GM21723 (cell line): Measurements from ENCODE around the gene NBPF1.
"Not testable (repeated sequence)": the region's sequence is repeated elsewhere in the genome, so short reads cannot be mapped to it uniquely, and the experiment has no call there.

Source experiments
- ATAC-seq: cut with Tn5 transposase; IDR thresholded peaks from one replicate; pipeline ENCODE4 v1.9.1; 2021; ENCODE audit warnings: mild to moderate bottlenecking, moderate library complexity; ENCODE audit not compliant: unreplicated experiment

NBPF1 gene

DNA sequence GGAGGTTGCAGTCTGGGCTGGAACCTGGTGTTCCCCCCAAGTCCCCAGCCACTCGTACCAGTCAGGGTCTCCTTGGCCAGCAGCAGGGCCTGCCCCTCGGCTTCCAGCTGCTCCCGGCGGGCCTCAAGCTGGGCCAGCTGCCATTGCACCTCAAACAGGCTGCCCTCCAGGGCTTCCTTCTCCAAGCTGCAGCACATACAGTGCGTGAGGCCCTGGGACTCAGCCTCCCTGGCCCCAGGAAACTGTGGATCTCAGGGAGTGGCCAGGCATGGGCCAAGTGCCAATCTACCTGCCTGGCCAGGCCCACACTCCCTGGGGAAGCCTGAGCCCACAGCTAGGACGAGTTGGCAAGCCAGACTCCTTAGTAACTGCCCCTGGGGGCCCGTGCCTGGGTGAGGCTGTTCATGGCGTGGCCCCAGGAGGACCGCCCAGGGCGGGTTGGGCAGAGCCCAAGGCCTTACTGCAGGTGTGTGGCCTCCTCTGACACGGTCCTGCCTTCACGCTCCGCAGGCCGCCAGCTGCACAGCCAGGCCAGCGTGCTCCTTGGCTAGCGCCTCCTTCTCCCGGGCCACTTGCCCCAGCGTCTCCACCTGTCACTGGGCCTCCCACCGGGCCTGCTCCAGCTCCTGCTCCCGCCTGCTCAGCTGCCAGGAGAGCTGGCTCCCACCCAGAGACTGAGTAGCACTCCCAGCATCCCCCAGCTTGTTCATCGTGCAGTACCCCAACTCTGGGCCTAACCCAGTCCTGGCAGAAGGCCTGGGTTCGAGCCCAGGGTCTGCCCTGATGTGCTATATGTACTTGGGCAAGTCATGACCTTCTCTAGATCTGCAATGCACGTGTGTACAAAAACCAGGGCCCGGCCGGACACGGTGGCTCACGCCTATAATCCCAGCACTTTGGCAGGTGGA is 10.7 kb upstream of the NBPF1 start:
- not testable (repeated sequence) for ATAC-seq

DNA sequence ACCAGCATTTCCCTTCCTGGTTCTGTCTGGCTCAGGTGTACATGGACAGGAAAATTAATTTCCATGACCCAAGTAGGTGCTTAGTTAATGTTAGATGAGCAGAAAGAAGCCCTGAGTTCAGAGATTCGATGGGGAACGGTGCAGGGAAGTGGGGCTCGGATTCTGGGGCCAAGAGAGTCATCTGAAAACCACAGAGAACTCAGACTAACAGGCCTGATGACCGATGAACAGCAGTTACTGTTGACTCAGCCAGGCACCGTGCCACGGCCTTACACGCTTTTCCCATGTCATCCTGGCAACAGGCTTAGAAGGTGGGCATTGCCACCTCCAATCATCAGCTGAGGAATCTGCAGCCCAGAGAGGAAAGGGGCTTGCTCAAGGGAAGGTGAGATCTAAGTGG is 10.0 kb upstream of the NBPF1 start:
- not testable (repeated sequence) for ATAC-seq

DNA sequence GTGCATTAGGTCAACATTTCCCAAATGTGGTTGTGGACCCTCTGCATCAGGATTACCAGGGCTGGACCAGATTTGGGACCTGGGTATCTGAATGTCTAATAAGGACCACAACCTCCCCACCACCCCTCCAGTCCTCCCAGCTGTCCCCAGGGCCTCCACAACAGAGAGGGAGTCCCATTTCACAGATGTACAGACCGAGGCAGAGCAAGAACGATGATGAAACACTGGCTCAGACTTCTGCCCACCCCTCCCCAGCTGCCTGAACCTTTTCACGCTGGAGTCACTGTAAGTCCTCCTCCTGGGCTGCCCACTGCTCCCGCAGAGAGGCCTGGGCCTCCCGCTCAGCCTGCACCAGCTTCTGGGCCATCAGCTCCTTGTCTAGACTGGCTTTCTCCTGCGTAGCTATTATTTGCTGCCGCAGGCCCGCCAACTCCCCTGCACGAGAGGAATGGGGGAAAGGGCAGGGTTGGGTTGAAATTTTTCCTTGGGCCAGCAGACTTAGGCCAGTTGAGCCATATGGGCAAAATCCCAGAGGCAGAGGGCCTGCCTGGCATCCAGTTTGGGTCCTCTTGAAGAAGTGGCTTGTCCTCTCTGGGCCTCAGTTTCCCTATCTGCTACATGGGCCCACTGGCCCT is 8.4 kb upstream of the NBPF1 start:
- not testable (repeated sequence) for ATAC-seq

DNA sequence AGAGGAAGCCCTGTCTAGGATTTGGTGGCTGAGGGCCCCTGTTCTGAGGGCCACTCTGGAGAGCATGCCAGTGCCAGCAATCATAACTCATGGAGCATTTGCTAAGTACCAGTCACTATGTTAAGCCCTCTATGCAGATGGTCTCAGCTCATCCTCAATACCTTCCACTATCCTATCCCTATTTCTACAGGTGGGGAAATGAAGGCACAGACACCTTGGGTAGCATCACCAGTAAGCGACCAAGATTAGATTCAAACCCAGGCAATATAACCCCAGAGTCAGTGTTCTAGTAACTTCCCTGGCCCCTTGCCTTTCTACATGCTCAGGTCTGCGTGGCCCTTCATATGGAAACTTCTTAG is 7.9 kb upstream of the NBPF1 start:
- no peak for ATAC-seq

DNA sequence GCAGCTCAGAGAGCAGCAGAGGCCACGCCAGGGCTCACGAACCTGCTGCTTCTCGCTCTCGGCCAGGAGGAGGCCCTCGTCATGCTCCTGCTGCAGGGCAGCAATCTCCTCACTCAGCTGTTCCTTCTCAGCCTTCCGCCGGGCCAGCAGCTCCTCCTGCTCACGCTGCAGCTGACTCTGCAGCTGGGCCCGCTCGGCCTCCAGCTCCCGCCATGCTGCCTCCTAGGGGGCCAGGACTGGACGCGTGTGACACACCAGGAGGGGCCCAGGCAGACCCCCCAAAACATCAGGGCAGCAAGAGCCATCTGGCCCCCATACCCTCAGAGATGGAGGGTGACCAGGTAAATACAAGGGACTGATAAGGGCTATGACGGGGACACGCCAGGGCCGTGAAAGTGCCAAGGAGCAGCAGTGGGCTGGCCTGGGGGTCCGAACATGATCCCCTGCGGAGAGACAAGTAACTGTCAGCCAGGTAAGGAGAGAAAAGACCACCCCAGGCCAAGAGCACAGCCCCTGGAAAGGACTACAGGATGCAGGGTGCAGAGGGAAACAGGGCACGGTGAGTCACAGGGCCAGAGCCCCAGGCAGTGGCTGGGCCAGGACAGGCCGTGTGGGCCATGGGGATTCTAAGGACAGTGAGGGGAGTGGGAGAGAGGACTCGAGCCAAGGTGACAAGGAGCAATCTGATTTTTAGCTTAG is 6.6 kb upstream of the NBPF1 start:
- not testable (repeated sequence) for ATAC-seq

DNA sequence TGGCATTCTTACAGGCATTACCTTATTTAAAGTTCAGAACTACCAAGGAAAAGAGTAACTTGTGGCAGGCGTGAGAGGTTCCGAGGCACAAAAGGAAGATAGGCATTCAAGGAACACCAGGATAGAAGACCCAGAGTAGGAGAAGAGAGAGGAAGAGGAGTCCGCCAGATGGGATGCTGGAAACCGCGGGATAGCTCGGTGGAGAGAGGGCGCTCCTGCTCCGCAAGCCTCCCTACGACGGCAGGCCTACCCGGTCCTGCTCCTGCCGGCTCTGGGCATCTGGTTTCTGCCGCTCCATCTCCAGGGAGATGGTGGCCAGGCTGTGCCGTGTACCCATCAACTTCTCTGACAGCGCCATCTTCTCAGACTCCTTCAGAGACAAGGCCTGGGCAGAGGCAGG is 5.4 kb upstream of the NBPF1 start:
- no peak for ATAC-seq

DNA sequence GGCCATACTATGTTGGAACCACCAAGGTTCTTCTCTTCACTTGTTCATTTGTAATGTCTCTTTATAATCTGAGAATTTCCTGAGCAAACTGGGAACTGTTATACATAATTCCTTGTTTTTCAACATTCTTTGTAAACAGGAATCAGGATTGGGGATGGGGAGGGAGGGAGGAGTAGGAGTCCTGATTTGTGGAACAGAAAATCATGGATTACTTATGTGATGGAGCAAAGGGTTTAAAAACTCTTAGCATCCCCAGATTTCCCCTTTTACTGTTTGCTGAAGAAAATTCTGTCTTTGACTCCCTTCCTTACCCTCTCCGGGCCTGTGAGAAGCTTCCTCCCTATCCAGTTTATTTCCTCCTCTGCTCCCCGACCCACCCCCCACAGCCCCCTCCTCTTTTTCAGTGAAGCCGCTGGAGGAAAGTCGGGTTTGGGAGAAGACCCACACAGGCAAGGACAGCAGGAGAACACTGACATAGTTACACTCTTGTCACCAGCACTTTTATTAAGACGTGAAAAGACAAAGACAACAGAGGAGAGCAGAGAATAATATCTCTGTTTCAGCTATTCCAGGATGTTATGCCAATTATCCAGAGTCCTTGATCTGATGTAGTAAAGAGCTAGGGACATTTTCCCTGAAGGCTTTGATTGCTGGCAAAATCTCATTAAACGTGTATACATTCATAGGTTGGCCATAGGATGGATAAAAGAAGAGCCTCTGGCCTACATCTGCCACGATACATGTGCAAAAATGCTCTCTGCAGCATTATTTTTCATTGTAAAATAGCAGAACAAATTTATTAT is 4.6 kb upstream of the NBPF1 start:
- no peak for ATAC-seq

DNA sequence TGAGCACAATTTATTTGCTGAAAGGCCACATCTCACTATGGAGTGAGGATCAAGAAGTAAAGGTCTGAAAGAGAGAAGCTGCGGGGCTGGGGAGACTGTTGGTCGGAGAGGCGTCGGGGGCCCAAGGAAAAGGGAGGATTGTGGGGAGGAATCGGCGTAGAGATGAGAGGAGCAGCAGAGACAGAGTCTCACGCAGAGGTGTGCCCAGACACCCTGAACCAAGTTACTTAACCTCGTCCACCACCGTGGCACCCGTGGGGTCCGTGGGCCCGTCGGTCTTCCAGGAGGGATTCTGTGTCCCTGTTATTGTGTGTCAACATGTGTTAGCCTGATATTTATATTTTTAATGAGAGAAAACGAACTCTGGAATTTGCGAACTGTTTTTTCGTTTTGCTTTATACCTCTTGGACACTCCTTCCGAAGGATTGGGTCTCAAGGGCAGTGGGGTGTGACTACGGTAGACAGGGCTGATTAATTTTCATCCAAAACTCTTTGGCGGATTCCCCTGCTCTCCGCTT is 3.8 kb upstream of the NBPF1 start:
- ATAC-seq: no peak

DNA sequence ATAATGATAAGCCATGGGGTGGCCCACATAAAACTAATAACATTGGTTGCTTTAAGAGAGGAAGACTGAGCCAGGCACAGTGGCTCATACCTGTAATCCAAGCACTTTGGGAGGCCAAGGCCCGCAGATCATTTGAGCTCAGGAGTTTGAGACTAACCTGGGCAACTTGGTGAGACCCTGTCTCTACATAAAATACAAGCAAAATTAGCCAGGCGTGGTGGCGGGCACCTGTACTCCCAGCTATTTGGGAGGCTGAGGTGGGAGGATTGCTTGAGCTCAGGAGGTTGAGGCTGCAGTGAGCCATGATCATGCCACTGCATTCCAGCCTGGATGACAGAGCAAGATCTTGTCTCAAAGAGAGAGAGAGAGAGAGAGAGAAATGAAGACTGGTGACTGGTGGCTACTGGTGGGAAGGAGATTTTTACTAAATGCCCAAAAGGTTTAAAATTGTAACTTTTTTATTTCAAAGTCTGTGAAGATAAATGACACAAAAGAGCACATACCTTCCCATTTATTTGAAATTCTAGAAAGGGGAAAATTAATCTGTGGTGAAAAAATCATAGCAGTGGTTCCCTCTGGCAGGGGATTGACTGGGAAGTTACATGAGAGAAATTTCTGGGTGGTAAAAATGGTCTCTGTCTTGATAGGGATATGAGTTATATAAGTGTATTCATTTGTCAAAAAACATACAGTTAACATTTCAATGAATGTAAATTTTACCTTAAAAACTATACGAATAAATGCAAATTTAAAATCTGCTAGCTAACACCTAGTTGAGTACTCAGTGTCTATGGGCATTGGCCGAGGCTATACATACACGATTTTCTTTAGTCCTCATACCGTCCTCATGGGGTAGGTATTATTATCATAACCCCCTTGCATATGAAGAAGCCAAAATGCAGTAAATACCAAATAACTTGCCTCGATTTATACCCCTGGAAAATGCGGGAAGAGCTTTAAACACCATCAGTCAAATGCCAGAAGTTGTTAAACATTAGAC is 2.2 kb upstream of the NBPF1 start:
- ATAC-seq: no peak

DNA sequence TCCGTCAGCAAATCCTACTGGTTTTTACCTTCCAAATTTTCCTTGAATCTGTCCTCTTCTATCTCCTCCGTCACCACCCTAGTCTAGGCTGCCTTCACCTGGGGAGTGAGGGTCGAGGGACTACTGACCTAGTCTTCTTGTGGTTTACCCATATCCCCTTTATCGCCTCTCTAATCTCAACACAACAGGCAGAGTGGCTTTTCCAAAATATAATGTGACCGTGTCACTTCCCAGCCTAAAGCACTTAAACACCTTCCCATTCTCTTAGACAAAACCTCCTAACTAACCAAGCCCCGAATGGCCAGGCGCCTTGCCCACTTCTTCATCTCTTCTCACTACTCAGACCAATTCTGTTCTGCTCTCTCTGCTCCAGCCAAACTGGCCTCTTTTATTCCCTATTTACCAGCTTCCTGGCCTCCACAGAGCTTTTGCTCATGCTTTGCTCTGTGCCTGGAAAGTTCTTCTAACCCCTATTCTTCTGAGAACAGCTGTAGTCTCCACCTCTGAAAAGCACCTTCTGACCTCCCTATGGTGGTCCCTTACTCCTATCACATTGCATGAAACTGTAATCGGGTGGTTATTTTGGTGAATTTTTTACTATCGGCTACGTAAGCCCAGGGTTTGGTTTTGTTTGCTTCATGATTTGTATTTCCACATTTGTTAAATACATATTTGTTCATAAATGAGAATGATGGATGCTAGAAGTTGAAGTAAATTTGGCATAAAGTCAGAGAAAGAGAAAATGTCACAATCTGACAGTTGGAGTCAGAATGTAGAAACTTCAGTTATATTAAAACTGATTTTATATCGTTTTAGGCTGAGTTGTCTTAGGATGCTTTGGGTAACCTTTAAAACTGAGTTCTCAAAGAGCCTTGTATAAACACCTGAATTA is 1.2 kb upstream of the NBPF1 start:
- no peak for ATAC-seq

DNA sequence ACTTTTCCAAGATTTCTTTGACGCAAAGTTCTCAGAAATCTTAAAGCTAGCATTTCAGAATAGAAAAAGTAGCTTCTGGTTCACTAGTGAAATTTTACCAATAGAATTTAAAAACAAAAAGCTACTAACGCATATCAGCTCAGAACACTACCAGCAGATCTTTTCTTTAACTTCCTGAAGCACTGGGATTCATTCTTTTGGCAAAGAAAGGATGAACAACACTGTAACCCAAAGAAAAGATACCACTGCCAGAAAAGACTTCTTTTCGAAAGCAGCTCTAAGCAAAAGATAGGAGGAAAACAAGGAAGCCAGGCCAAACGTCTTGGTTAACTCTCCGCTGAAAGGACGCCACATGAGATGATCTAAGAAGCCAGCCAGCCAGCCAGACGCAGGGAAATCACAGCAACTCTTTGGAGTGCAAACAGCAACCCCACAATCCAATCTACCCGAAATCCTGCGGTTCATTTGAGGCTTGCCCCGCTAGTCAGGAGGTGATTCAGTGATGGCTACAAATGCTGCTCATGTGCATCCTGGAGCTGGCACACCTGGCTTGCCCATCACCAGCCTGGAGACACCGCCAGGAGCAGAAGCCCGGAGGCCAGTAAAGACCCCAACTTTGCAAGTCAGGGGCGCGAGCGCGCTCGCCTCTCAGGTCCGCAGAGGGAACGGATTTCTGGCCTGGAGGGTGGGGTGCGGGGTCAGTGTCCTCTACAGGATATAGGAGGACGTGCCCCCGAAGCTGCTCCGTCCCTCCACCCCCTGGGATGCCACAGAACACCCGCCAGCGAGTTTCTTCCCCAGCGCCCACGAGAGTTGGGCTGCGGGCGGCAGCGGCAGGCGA is 812 bp downstream of the NBPF1 start:
- ATAC-seq: no peak

DNA sequence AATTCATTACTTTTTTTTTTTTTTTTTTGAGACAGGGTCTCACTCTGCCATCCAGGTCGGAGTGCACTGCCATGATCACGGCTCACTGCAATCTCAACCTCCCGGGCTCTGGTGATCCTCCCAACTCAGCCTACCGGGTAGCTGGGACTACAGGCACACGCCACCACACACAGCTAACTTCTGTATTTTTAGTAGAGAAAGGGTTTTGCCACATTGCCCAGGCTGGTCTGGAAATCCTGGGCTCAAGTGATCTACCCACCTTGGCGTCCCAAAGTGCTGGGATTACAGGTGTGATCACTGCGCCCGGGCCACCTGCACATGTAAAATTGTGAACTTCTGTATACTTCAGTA is 1.4 kb downstream of the NBPF1 start:
- not testable (repeated sequence) for ATAC-seq

DNA sequence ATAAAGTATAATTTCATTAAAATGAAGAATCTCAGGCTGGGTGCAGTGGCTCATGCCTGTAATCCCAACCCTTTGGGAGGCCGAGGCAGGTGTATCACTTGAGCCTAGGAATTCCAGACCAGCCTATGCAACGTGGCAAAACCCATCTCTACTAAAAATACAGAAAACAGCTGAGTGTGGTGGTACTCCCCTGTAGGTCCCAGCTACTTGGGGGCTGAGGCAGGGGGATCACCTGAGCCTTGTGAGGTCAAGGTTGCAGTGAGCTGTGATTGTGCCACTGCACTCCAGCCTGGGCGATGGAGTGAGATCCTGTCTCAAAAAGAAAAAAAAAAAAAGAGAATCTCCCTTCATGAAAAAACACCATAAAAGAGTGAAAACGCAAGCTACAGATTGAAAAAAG is 2.2 kb downstream of the NBPF1 start:
- ATAC-seq: not testable (repeated sequence)

DNA sequence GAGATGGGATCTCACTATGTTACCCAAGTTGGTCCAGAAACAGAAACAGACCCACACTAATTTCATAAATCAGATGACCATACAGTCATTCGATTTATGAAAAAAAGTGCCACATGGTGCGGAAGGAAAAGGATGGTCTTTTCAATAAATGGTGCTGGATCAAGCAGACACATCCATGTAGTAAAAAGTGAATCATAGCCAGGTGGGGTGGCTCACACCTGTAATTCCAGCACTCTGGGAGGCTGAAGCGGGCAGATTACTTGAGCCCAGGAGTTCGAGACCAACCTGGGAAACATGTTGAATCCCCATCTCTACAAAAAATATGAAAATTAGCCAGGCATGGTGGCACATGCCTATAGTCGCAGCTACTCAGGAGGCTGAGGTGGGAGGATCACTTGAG is 2.8 kb downstream of the NBPF1 start:
- ATAC-seq: not testable (repeated sequence)

DNA sequence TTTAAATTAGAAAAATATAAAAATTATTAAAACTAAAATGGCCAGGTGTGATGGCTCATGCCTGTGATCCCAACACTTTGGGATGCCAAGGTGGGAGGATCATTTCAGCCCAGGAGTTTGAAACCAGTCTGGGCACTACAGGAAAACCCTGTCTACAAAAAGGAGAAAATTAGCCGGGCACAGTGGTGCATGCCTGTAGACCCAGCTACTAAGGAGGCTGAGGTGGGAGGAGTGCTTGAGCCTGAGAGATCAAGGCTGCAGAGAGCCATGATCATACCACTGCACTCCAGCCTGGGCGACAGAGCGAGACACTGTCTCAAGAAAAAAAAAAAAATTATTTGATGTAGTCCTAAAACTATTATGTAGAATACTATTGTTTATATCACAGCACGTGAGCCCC is 3.6 kb downstream of the NBPF1 start:
- ATAC-seq: not testable (repeated sequence)

DNA sequence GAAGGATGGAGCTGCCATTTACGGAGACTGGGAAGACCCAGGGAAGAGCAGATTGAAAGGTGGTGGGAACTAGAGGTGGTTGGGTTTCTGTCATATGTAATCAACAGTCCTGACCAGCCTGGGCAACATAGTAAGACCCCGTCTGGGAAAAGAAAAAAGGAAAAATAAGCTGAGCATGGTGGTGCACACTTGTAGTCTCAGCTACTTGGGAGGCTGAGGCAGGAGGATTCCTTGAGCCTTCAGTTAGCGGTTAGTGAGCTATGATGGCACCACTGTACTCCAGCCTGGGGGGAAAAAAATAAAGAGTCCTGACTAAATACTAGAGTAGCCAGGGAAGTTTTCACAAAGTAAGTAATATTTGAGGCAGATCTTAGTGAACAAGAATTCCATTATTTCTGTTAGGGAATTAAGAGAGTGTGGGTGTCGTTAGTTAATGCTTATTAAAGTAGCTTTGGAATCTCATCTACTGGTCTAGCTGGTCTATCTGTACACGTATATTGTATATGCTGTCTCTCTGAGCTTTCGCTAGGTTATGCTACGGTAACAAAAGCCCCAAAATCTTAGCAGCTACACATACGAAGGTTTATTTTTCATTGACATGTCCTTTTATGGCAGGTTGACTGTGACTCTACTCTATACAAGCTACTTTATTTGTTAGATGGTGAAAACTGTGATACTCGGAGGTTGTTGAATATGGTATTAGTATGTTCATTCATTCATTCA is 4.4 kb downstream of the NBPF1 start:
- no peak for ATAC-seq
